ENCODE measurements around the gene ERICH4. TPM values are rescaled to one million over a fixed set of nuclear protein-coding genes. Genes with fewer than 3 reads are reported as not detected.
A peak's percentile ranks its signal among the peaks of the same experiment; 100 is the strongest.

The ERICH4 gene
- total and polyA plus RNA-seq, 9 of the 15 experiments (the other 6 are each of a cell fraction or from before 2014, with no cell fraction given): not detected

DNA sequence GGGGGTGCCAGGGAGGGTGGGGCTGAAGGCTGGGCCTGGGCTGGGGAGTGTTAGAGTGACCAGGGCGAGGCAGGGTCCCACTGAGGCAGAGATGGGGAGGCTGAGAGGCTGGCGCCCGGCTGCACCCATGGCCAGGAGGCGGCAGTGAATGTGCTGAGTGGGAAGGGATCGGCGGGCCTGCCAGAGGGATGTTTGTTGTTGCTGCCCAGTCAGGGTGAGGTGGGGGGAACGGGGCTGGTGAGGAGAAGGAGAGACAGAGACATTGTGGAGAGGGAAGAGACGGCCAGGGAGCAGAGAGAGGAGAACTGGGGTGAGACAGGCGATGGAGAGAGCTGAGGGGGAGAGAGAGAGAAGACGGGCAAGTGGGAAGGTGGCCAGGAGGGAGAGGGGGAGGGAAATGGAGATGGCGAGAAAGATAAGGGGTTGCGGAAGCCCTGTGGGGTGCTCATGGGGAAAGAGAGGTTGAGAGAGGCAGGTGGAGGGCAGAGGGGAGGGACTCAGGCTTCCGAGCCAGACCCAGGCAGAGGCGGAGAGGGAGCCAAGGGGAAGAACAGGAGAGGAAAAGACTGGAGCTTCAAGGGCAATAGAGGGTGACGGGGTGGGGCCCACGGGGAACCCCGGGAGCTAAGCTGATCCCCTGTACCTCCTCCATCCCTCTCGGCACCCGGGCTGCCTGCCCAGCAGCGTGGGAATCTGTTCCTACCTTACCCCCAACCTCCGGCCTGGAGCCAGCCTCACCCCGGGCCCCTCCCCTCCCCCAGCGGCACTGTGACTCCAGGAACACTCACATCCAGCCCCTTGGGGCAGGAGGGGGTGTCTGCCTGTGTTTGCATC, 15.1 kb upstream of the ERICH4 start (continued):
- TF ChIP-seq, protein P1, sequence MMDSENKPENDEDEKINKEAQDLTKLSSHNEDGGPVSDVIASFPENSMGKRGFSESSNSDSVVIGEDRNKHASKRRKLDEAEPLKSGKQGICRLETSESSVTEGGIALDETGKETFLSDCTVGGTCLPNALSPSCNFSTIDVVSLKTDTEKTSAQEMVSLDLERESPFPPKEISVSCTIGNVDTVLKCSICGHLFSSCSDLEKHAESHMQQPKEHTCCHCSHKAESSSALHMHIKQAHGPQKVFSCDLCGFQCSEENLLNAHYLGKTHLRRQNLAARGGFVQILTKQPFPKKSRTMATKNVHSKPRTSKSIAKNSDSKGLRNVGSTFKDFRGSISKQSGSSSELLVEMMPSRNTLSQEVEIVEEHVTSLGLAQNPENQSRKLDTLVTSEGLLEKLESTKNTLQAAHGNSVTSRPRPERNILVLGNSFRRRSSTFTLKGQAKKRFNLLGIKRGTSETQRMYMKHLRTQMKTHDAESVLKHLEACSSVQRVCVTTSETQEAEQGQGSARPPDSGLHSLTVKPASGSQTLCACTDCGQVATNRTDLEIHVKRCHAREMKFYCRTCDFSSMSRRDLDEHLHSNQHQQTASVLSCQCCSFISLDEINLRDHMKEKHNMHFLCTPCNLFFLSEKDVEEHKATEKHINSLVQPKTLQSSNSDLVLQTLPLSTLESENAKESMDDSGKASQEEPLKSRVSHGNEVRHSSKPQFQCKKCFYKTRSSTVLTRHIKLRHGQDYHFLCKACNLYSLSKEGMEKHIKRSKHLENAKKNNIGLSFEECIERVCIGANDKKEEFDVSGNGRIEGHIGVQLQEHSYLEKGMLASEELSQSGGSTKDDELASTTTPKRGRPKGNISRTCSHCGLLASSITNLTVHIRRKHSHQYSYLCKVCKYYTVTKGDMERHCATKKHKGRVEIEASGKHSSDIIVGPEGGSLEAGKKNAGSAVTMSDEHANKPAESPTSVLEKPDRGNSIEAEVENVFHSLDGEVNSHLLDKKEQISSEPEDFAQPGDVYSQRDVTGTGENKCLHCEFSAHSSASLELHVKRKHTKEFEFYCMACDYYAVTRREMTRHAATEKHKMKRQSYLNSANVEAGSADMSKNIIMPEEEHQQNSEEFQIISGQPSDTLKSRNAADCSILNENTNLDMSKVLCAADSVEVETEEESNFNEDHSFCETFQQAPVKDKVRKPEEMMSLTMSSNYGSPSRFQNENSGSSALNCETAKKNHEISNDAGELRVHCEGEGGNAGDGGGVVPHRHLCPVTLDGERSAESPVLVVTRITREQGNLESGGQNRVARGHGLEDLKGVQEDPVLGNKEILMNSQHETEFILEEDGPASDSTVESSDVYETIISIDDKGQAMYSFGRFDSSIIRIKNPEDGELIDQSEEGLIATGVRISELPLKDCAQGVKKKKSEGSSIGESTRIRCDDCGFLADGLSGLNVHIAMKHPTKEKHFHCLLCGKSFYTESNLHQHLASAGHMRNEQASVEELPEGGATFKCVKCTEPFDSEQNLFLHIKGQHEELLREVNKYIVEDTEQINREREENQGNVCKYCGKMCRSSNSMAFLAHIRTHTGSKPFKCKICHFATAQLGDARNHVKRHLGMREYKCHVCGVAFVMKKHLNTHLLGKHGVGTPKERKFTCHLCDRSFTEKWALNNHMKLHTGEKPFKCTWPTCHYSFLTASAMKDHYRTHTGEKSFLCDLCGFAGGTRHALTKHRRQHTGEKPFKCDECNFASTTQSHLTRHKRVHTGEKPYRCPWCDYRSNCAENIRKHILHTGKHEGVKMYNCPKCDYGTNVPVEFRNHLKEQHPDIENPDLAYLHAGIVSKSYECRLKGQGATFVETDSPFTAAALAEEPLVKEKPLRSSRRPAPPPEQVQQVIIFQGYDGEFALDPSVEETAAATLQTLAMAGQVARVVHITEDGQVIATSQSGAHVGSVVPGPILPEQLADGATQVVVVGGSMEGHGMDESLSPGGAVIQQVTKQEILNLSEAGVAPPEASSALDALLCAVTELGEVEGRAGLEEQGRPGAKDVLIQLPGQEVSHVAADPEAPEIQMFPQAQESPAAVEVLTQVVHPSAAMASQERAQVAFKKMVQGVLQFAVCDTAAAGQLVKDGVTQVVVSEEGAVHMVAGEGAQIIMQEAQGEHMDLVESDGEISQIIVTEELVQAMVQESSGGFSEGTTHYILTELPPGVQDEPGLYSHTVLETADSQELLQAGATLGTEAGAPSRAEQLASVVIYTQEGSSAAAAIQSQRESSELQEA (IDR thresholded peaks at IDR 0.05; ENCODE audit: low read depth): peak; percentile 64; the same call in 1 of the 2 replicates
- TF ChIP-seq, protein P2, sequence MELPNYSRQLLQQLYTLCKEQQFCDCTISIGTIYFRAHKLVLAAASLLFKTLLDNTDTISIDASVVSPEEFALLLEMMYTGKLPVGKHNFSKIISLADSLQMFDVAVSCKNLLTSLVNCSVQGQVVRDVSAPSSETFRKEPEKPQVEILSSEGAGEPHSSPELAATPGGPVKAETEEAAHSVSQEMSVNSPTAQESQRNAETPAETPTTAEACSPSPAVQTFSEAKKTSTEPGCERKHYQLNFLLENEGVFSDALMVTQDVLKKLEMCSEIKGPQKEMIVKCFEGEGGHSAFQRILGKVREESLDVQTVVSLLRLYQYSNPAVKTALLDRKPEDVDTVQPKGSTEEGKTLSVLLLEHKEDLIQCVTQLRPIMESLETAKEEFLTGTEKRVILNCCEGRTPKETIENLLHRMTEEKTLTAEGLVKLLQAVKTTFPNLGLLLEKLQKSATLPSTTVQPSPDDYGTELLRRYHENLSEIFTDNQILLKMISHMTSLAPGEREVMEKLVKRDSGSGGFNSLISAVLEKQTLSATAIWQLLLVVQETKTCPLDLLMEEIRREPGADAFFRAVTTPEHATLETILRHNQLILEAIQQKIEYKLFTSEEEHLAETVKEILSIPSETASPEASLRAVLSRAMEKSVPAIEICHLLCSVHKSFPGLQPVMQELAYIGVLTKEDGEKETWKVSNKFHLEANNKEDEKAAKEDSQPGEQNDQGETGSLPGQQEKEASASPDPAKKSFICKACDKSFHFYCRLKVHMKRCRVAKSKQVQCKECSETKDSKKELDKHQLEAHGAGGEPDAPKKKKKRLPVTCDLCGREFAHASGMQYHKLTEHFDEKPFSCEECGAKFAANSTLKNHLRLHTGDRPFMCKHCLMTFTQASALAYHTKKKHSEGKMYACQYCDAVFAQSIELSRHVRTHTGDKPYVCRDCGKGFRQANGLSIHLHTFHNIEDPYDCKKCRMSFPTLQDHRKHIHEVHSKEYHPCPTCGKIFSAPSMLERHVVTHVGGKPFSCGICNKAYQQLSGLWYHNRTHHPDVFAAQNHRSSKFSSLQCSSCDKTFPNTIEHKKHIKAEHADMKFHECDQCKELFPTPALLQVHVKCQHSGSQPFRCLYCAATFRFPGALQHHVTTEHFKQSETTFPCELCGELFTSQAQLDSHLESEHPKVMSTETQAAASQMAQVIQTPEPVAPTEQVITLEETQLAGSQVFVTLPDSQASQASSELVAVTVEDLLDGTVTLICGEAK (IDR thresholded peaks at IDR 0.05): peak; percentile 37; the same call in 1 of the 2 replicates
- TF ChIP-seq, protein P2 (CRISPR knock-in tag; IDR thresholded peaks at IDR 0.05): no peak
- TF ChIP-seq SMC3 (conservative IDR thresholded peaks at IDR 0.05; ENCODE audit: insufficient read depth, low read depth, low read length): no peak
- TF ChIP-seq, protein P3, sequence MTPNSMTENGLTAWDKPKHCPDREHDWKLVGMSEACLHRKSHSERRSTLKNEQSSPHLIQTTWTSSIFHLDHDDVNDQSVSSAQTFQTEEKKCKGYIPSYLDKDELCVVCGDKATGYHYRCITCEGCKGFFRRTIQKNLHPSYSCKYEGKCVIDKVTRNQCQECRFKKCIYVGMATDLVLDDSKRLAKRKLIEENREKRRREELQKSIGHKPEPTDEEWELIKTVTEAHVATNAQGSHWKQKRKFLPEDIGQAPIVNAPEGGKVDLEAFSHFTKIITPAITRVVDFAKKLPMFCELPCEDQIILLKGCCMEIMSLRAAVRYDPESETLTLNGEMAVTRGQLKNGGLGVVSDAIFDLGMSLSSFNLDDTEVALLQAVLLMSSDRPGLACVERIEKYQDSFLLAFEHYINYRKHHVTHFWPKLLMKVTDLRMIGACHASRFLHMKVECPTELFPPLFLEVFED (CRISPR knock-in tag; conservative IDR thresholded peaks at IDR 0.05): peak; percentile 97
- no peak for TF ChIP-seq HNRNPL (IDR thresholded peaks at IDR 0.05; ENCODE audit: low read depth, low read length)
- TF ChIP-seq MTA1 (IDR thresholded peaks at IDR 0.05; ENCODE audit: borderline replicate concordance): peak; percentile 75
- TF ChIP-seq GATAD2A (IDR thresholded peaks at IDR 0.05): peak; percentile 87
